Liver (tissue), 9 donors: ENCODE data around the gene MAP4K2. TPM values are rescaled to one million over a fixed set of nuclear protein-coding genes. Genes with fewer than 3 reads are reported as not detected.

Experiments
- DNase-seq: peaks from one replicate; pipeline ENCODE4 v3.0.0-alpha.2; 2017; ENCODE audit warnings: low spot score
- H3K27ac ChIP-seq, 2 donors: one replicate each; pipeline ENCODE4 v1.7.0; 2013; ENCODE audit warnings: inconsistent platforms in 2 of 2, low read length in 2 of 2, control low read depth in 1 of 2, low read depth in 1 of 2, mild to moderate bottlenecking in 1 of 2
- H3K27me3 ChIP-seq, 4 donors: one replicate each; pipeline versions ENCODE4 v1.6.1 to v1.7.0; 2013; ENCODE audit warnings: low read length in 3 of 4, inconsistent platforms in 1 of 4, mild to moderate bottlenecking in 1 of 4, moderate library complexity in 1 of 4; ENCODE audit not compliant: control insufficient read depth in 4 of 4, insufficient read depth in 4 of 4
- H3K36me3 ChIP-seq, 4 donors: one replicate each; pipeline versions ENCODE4 v1.6.1 to v1.7.0; 2013; ENCODE audit warnings: low read length in 3 of 4, mild to moderate bottlenecking in 3 of 4, low read depth in 1 of 4, moderate library complexity in 1 of 4; ENCODE audit not compliant: control insufficient read depth in 4 of 4, insufficient read depth in 3 of 4
- H3K4me1 ChIP-seq, 4 donors: one replicate each; pipeline versions ENCODE4 v1.6.1 to v1.7.0; 2013; ENCODE audit warnings: low read length in 3 of 4, mild to moderate bottlenecking in 3 of 4, moderate library complexity in 1 of 4; ENCODE audit not compliant: control insufficient read depth in 4 of 4, insufficient read depth in 4 of 4
- H3K4me3 ChIP-seq, 3 donors: one replicate each; pipeline versions ENCODE4 v1.6.1 to v1.7.0; 2013; ENCODE audit warnings: low read length in 3 of 3, control low read depth in 1 of 3, low read depth in 1 of 3, mild to moderate bottlenecking in 1 of 3
- H3K9ac ChIP-seq, 2 donors: one replicate each; pipeline ENCODE4 v1.7.0; 2013; ENCODE audit warnings: low read length in 2 of 2, mild to moderate bottlenecking in 2 of 2, moderate library complexity in 2 of 2, control low read depth in 1 of 2, low read depth in 1 of 2
- H3K9me3 ChIP-seq, 4 donors: one replicate each; pipeline versions ENCODE4 v1.6.1 to v1.7.0; 2013; ENCODE audit warnings: low read length in 3 of 4; ENCODE audit not compliant: control insufficient read depth in 4 of 4
- ATF3 ChIP-seq: IDR thresholded peaks from 2 replicates; pipeline ENCODE4 v1.6.1; 2016; ENCODE audit warnings: antibody characterized with exemption
- CTCF ChIP-seq: fragments of 150-350 bp; IDR thresholded peaks from 2 replicates; pipeline ENCODE4 v1.5.1; 2017; ENCODE audit warnings: improper control_type of control experiment, low read depth, low read length; ENCODE audit not compliant: missing input control
- EGR1 ChIP-seq, 2 donors: IDR thresholded peaks; 2 replicates each; pipeline ENCODE4 v1.6.1; 2016 to 2018; ENCODE audit warnings: antibody characterized with exemption in 2 of 2, low read depth in 2 of 2
- FOXA1 ChIP-seq: IDR thresholded peaks from 2 replicates; pipeline ENCODE4 v1.6.1; 2016; ENCODE audit warnings: antibody characterized with exemption
- FOXA2 ChIP-seq: IDR thresholded peaks from 2 replicates; pipeline ENCODE4 v1.6.1; 2016; ENCODE audit warnings: antibody characterized with exemption
- GABPA ChIP-seq, 2 donors: IDR thresholded peaks in 1 of 2; conservative IDR thresholded peaks in 1 of 2; 2 replicates each; pipeline ENCODE4 v1.6.1; 2016; ENCODE audit warnings: antibody characterized with exemption in 2 of 2, mild to moderate bottlenecking in 1 of 2, moderate library complexity in 1 of 2
- HNF4A ChIP-seq, 2 donors: conservative IDR thresholded peaks; 2 replicates each; pipeline ENCODE4 v1.6.1; 2016; ENCODE audit warnings: antibody characterized with exemption in 2 of 2, mild to moderate bottlenecking in 2 of 2
- HNF4G ChIP-seq: IDR thresholded peaks from 2 replicates; pipeline ENCODE4 v1.6.1; 2016; ENCODE audit warnings: antibody characterized with exemption
- JUND ChIP-seq, 2 donors: IDR thresholded peaks; 2 replicates each; pipeline ENCODE4 v1.6.1; 2016; ENCODE audit warnings: antibody characterized with exemption in 2 of 2
- MAX ChIP-seq: IDR thresholded peaks from 2 replicates; pipeline ENCODE4 v1.6.1; 2016; ENCODE audit warnings: antibody characterized with exemption
- NR2F2 ChIP-seq: IDR thresholded peaks from 2 replicates; pipeline ENCODE4 v1.6.1; 2016; ENCODE audit warnings: antibody characterized with exemption
- RAD21 ChIP-seq, 2 donors: IDR thresholded peaks; 2 replicates each; pipeline ENCODE4 v1.6.1; 2016; ENCODE audit warnings: antibody characterized with exemption in 2 of 2, mild to moderate bottlenecking in 2 of 2
- REST ChIP-seq: IDR thresholded peaks from 2 replicates; pipeline ENCODE4 v1.6.1; 2016; ENCODE audit warnings: antibody characterized with exemption, mild to moderate bottlenecking
- RXRA ChIP-seq, 2 donors: IDR thresholded peaks; 2 replicates each; pipeline ENCODE4 v1.6.1; 2017 to 2018; ENCODE audit warnings: antibody characterized with exemption in 2 of 2, mild to moderate bottlenecking in 1 of 2
- SP1 ChIP-seq: IDR thresholded peaks from 2 replicates; pipeline ENCODE4 v1.6.1; 2018; ENCODE audit warnings: antibody characterized with exemption, mild to moderate bottlenecking
- TAF1 ChIP-seq: conservative IDR thresholded peaks from 2 replicates; pipeline ENCODE4 v1.6.1; 2016; ENCODE audit warnings: antibody characterized with exemption, mild to moderate bottlenecking
- YY1 ChIP-seq: IDR thresholded peaks from 2 replicates; pipeline ENCODE4 v1.6.1; 2016; ENCODE audit warnings: antibody characterized with exemption, mild to moderate bottlenecking
- ZBTB33 ChIP-seq: IDR thresholded peaks from 2 replicates; pipeline ENCODE4 v1.6.1; 2016; ENCODE audit warnings: antibody characterized with exemption
- WGBS: extraction: QIAGEN DNeasy Blood & Tissue Kit; methylation state at CpG from one replicate; pipeline ENCODE4 v1.1.7; 2013; 5-methylcytosine and 5-hydroxymethylcytosine counted together
- polyA plus RNA-seq, 2 donors: library from polyadenylated mRNA; stranded (reverse) in 1 of 2; unstranded in 1 of 2; fragments of 200-250 nt in 1 of 2; fragments of >200 nt in 1 of 2; fragmentation: Nextera tagmentation in 1 of 2; extraction: Ambion mirVana in 1 of 2; gene quantifications; one replicate each; pipeline versions ENCODE4 v1.2.1 to v1.2.3, GENCODE V29; 2013 to 2015
- total RNA-seq, 2 donors: library from RNA; depleted of rRNA; stranded (reverse); fragments of >200 nt; gene quantifications; one replicate each; pipeline ENCODE4 v1.2.3, GENCODE V29; 2014
- donor health status: healthy.
- donor health status: healthy.
- donor health status: healthy.
- donor health status: healthy.
- donor health status: healthy.

Gene MAP4K2
- total and polyA plus RNA-seq, 4 donors, result 2.1 to 6.9 (median 3.5) TPM

GRCh38 chr11:64799256-64799622 lies 3.8 kb downstream of the MAP4K2 start:
- TF ChIP-seq MAX (no peak), RXRA (IDR thresholded peaks at IDR 0.05) (no peak), FOXA1 (no peak), YY1 (no peak), SP1 (no peak), FOXA2 (no peak)
- H3K9ac ChIP-seq, result no peak overlapping the region
- 91% methylated on average over 7 of the region's 7 CpGs for WGBS
- H3K4me1 ChIP-seq, result peaks cover 3 to 16% (median 10%) of the 10 kb centered on the region in 4 donors
- peaks cover 0 to 6% (median 2%) of the 10 kb centered on the region in 4 donors for H3K36me3 ChIP-seq
- no peak overlapping the region for H3K4me3 ChIP-seq
- DNase-seq, result no peak
- H3K27me3 ChIP-seq, result no peaks in the 10 kb centered on the region
- H3K27ac ChIP-seq, result no peak overlapping the region
- H3K9me3 ChIP-seq, result no peaks in the 10 kb centered on the region

- H3K27ac ChIP-seq, result no peak overlapping the region
- H3K9me3 ChIP-seq, result no peaks in the 10 kb centered on the region
- WGBS, result 92% methylated on average over 19 of the region's 19 CpGs
- H3K27me3 ChIP-seq, result no peaks in the 10 kb centered on the region
- no peak overlapping the region for H3K4me3 ChIP-seq
- DNase-seq, result no peak
- H3K4me1 ChIP-seq, result peaks cover 0 to under 1% (median 0%) of the 10 kb centered on the region in 4 donors
- no peak overlapping the region for H3K9ac ChIP-seq
- peaks cover 0 to 6% (median under 1%) of the 10 kb centered on the region in 4 donors for H3K36me3 ChIP-seq
- TF ChIP-seq ATF3 (no peak), HNF4A (conservative IDR thresholded peaks at IDR 0.05) (no peak), YY1 (no peak), SP1 (no peak), JUND (IDR thresholded peaks at IDR 0.05) (no peak), NR2F2 (no peak), ZBTB33 (no peak), FOXA1 (no peak), TAF1 (no peak), EGR1 (IDR thresholded peaks at IDR 0.05; ENCODE audit: low read depth in 2 of 2) (no peak), MAX (no peak), GABPA (IDR thresholded peaks at IDR 0.05 in 1 of 2, conservative IDR thresholded peaks at IDR 0.05 in 1 of 2) (no peak), HNF4G (no peak), FOXA2 (no peak), REST (no peak), RAD21 (IDR thresholded peaks at IDR 0.05) (no peak), CTCF (no peak), RXRA (IDR thresholded peaks at IDR 0.05) (no peak)
Measured at GRCh38 chr11:64796757-64797541, 6.1 kb downstream of the MAP4K2 start.
